Liver (tissue), 9 donors: ENCODE data around the gene SDF2L1. TPM values are rescaled to one million over a fixed set of nuclear protein-coding genes. Genes with fewer than 3 reads are reported as not detected.

Experiments used
- DNase-seq: peaks from one replicate; pipeline ENCODE4 v3.0.0-alpha.2; 2017; ENCODE audit warnings: low spot score
- H3K27ac ChIP-seq, 2 donors: one replicate each; pipeline ENCODE4 v1.7.0; 2013; ENCODE audit warnings: inconsistent platforms in 2 of 2, low read length in 2 of 2, control low read depth in 1 of 2, low read depth in 1 of 2, mild to moderate bottlenecking in 1 of 2
- H3K27me3 ChIP-seq, 4 donors: one replicate each; pipeline versions ENCODE4 v1.6.1 to v1.7.0; 2013; ENCODE audit warnings: low read length in 3 of 4, inconsistent platforms in 1 of 4, mild to moderate bottlenecking in 1 of 4, moderate library complexity in 1 of 4; ENCODE audit not compliant: control insufficient read depth in 4 of 4, insufficient read depth in 4 of 4
- H3K36me3 ChIP-seq, 4 donors: one replicate each; pipeline versions ENCODE4 v1.6.1 to v1.7.0; 2013; ENCODE audit warnings: low read length in 3 of 4, mild to moderate bottlenecking in 3 of 4, low read depth in 1 of 4, moderate library complexity in 1 of 4; ENCODE audit not compliant: control insufficient read depth in 4 of 4, insufficient read depth in 3 of 4
- H3K4me1 ChIP-seq, 4 donors: one replicate each; pipeline versions ENCODE4 v1.6.1 to v1.7.0; 2013; ENCODE audit warnings: low read length in 3 of 4, mild to moderate bottlenecking in 3 of 4, moderate library complexity in 1 of 4; ENCODE audit not compliant: control insufficient read depth in 4 of 4, insufficient read depth in 4 of 4
- H3K4me3 ChIP-seq, 3 donors: one replicate each; pipeline versions ENCODE4 v1.6.1 to v1.7.0; 2013; ENCODE audit warnings: low read length in 3 of 3, control low read depth in 1 of 3, low read depth in 1 of 3, mild to moderate bottlenecking in 1 of 3
- H3K9ac ChIP-seq, 2 donors: one replicate each; pipeline ENCODE4 v1.7.0; 2013; ENCODE audit warnings: low read length in 2 of 2, mild to moderate bottlenecking in 2 of 2, moderate library complexity in 2 of 2, control low read depth in 1 of 2, low read depth in 1 of 2
- H3K9me3 ChIP-seq, 4 donors: one replicate each; pipeline versions ENCODE4 v1.6.1 to v1.7.0; 2013; ENCODE audit warnings: low read length in 3 of 4; ENCODE audit not compliant: control insufficient read depth in 4 of 4
- ATF3 ChIP-seq: IDR thresholded peaks from 2 replicates; pipeline ENCODE4 v1.6.1; 2016; ENCODE audit warnings: antibody characterized with exemption
- EGR1 ChIP-seq, 2 donors: IDR thresholded peaks; 2 replicates each; pipeline ENCODE4 v1.6.1; 2016 to 2018; ENCODE audit warnings: antibody characterized with exemption in 2 of 2, low read depth in 2 of 2
- FOXA1 ChIP-seq: IDR thresholded peaks from 2 replicates; pipeline ENCODE4 v1.6.1; 2016; ENCODE audit warnings: antibody characterized with exemption
- FOXA2 ChIP-seq: IDR thresholded peaks from 2 replicates; pipeline ENCODE4 v1.6.1; 2016; ENCODE audit warnings: antibody characterized with exemption
- GABPA ChIP-seq, 2 donors: IDR thresholded peaks in 1 of 2; conservative IDR thresholded peaks in 1 of 2; 2 replicates each; pipeline ENCODE4 v1.6.1; 2016; ENCODE audit warnings: antibody characterized with exemption in 2 of 2, mild to moderate bottlenecking in 1 of 2, moderate library complexity in 1 of 2
- HNF4A ChIP-seq, 2 donors: conservative IDR thresholded peaks; 2 replicates each; pipeline ENCODE4 v1.6.1; 2016; ENCODE audit warnings: antibody characterized with exemption in 2 of 2, mild to moderate bottlenecking in 2 of 2
- HNF4G ChIP-seq: IDR thresholded peaks from 2 replicates; pipeline ENCODE4 v1.6.1; 2016; ENCODE audit warnings: antibody characterized with exemption
- JUND ChIP-seq, 2 donors: IDR thresholded peaks; 2 replicates each; pipeline ENCODE4 v1.6.1; 2016; ENCODE audit warnings: antibody characterized with exemption in 2 of 2
- MAX ChIP-seq: IDR thresholded peaks from 2 replicates; pipeline ENCODE4 v1.6.1; 2016; ENCODE audit warnings: antibody characterized with exemption
- NR2F2 ChIP-seq: IDR thresholded peaks from 2 replicates; pipeline ENCODE4 v1.6.1; 2016; ENCODE audit warnings: antibody characterized with exemption
- RAD21 ChIP-seq, 2 donors: IDR thresholded peaks; 2 replicates each; pipeline ENCODE4 v1.6.1; 2016; ENCODE audit warnings: antibody characterized with exemption in 2 of 2, mild to moderate bottlenecking in 2 of 2
- REST ChIP-seq: IDR thresholded peaks from 2 replicates; pipeline ENCODE4 v1.6.1; 2016; ENCODE audit warnings: antibody characterized with exemption, mild to moderate bottlenecking
- SP1 ChIP-seq: IDR thresholded peaks from 2 replicates; pipeline ENCODE4 v1.6.1; 2018; ENCODE audit warnings: antibody characterized with exemption, mild to moderate bottlenecking
- TAF1 ChIP-seq: conservative IDR thresholded peaks from 2 replicates; pipeline ENCODE4 v1.6.1; 2016; ENCODE audit warnings: antibody characterized with exemption, mild to moderate bottlenecking
- YY1 ChIP-seq: IDR thresholded peaks from 2 replicates; pipeline ENCODE4 v1.6.1; 2016; ENCODE audit warnings: antibody characterized with exemption, mild to moderate bottlenecking
- WGBS: extraction: QIAGEN DNeasy Blood & Tissue Kit; methylation state at CpG from one replicate; pipeline ENCODE4 v1.1.7; 2013; 5-methylcytosine and 5-hydroxymethylcytosine counted together
- polyA plus RNA-seq, 2 donors: library from polyadenylated mRNA; stranded (reverse) in 1 of 2; unstranded in 1 of 2; fragments of 200-250 nt in 1 of 2; fragments of >200 nt in 1 of 2; fragmentation: Nextera tagmentation in 1 of 2; extraction: Ambion mirVana in 1 of 2; gene quantifications; one replicate each; pipeline versions ENCODE4 v1.2.1 to v1.2.3, GENCODE V29; 2013 to 2015
- total RNA-seq, 2 donors: library from RNA; depleted of rRNA; stranded (reverse); fragments of >200 nt; gene quantifications; one replicate each; pipeline ENCODE4 v1.2.3, GENCODE V29; 2014
- TF ChIP-seq, protein P1 (sequence below): IDR thresholded peaks from 2 replicates; pipeline ENCODE4 v1.6.1; 2016; ENCODE audit warnings: antibody characterized with exemption
- TF ChIP-seq, protein P2 (sequence below): fragments of 150-350 bp; IDR thresholded peaks from 2 replicates; pipeline ENCODE4 v1.5.1; 2017; ENCODE audit warnings: improper control_type of control experiment, low read depth, low read length; ENCODE audit not compliant: missing input control
- donor health status: healthy.
- donor health status: healthy.
- donor health status: healthy.
- donor health status: healthy.
- donor health status: healthy.

Gene SDF2L1
- total and polyA plus RNA-seq, 4 donors, result 36.3 to 173 (median 82.9) TPM

- 94% methylated on average over 23 of the region's 23 CpGs for WGBS
- TF ChIP-seq, protein P1, sequence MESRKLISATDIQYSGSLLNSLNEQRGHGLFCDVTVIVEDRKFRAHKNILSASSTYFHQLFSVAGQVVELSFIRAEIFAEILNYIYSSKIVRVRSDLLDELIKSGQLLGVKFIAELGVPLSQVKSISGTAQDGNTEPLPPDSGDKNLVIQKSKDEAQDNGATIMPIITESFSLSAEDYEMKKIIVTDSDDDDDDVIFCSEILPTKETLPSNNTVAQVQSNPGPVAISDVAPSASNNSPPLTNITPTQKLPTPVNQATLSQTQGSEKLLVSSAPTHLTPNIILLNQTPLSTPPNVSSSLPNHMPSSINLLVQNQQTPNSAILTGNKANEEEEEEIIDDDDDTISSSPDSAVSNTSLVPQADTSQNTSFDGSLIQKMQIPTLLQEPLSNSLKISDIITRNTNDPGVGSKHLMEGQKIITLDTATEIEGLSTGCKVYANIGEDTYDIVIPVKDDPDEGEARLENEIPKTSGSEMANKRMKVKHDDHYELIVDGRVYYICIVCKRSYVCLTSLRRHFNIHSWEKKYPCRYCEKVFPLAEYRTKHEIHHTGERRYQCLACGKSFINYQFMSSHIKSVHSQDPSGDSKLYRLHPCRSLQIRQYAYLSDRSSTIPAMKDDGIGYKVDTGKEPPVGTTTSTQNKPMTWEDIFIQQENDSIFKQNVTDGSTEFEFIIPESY, result no peak
- Histone ChIP-seq H3K36me3 (peaks cover 11 to 65% (median 24%) of the 10 kb centered on the region in 4 donors), H3K9me3 (no peaks in the 10 kb centered on the region), H3K9ac (no peak overlapping the region), H3K4me3 (no peak overlapping the region), H3K27ac (no peak overlapping the region), H3K4me1 (no peaks in the 10 kb centered on the region), H3K27me3 (no peaks in the 10 kb centered on the region)
- no peak for DNase-seq
These were observed 44.7 kb downstream of the SDF2L1 start for GRCh38 chr22:21686634-21687393.

- Histone ChIP-seq H3K4me3 (no peak overlapping the region), H3K9me3 (no peaks in the 10 kb centered on the region), H3K4me1 (no peaks in the 10 kb centered on the region), H3K9ac (no peak overlapping the region), H3K27ac (no peak overlapping the region), H3K27me3 (no peaks in the 10 kb centered on the region), H3K36me3 (peaks cover 10 to 57% (median 22%) of the 10 kb centered on the region in 4 donors)
- no peak for DNase-seq
- 96% methylated on average over 11 of the region's 11 CpGs for WGBS
- TF ChIP-seq TAF1 (no peak), EGR1 (IDR thresholded peaks at IDR 0.05; ENCODE audit: low read depth in 2 of 2) (no peak), FOXA2 (no peak), GABPA (IDR thresholded peaks at IDR 0.05 in 1 of 2, conservative IDR thresholded peaks at IDR 0.05 in 1 of 2) (no peak), MAX (no peak), REST (no peak), HNF4G (no peak), ATF3 (no peak), NR2F2 (no peak), SP1 (no peak), HNF4A (conservative IDR thresholded peaks at IDR 0.05) (no peak), FOXA1 (no peak), YY1 (no peak), JUND (IDR thresholded peaks at IDR 0.05) (no peak), RAD21 (IDR thresholded peaks at IDR 0.05) (no peak)
- TF ChIP-seq, protein P2, sequence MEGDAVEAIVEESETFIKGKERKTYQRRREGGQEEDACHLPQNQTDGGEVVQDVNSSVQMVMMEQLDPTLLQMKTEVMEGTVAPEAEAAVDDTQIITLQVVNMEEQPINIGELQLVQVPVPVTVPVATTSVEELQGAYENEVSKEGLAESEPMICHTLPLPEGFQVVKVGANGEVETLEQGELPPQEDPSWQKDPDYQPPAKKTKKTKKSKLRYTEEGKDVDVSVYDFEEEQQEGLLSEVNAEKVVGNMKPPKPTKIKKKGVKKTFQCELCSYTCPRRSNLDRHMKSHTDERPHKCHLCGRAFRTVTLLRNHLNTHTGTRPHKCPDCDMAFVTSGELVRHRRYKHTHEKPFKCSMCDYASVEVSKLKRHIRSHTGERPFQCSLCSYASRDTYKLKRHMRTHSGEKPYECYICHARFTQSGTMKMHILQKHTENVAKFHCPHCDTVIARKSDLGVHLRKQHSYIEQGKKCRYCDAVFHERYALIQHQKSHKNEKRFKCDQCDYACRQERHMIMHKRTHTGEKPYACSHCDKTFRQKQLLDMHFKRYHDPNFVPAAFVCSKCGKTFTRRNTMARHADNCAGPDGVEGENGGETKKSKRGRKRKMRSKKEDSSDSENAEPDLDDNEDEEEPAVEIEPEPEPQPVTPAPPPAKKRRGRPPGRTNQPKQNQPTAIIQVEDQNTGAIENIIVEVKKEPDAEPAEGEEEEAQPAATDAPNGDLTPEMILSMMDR, result no peak
- TF ChIP-seq, protein P1, result no peak
These were observed 45.7 kb downstream of the SDF2L1 start for GRCh38 chr22:21687685-21688259.
